HEK293 (cell line): Measurements from ENCODE around the gene PLCXD1.
A peak's percentile ranks its signal among the peaks of the same experiment; 100 is the strongest.

Source experiments
- CTCF ChIA-PET: fragments of 350-600 bp; formaldehyde crosslinking; extraction: SDS; loops from one replicate; lab custom pipeline; 2021; ENCODE audit warnings: antibody characterized with exemption; lab: Yijun Ruan, JAX
- POLR2A ChIA-PET: fragments of 300-600 bp; formaldehyde crosslinking; extraction: SDS; loops from one replicate; lab custom pipeline; 2020; ENCODE audit warnings: antibody characterized with exemption, inconsistent platforms; lab: Yijun Ruan, JAX
- H3K27ac ChIP-seq: fragments of 200-500 bp; sonication (Bioruptor generic); 2 replicates; pipeline ENCODE4 v1.5.1; 2014; ENCODE audit warnings: low read depth, low read length, control low read depth, inconsistent platforms; ENCODE audit errors: extremely low read depth
- H3K36me3 ChIP-seq, 2 experiments: fragments of 200-500 bp in 1 of 2; sonication (Bioruptor generic) in 1 of 2; 1 replicate in 1 of 2; 2 replicates in 1 of 2; pipeline ENCODE4 v1.5.1; 2014 to 2017; ENCODE audit warnings: inconsistent platforms in 2 of 2, low read length in 2 of 2; ENCODE audit not compliant: control insufficient read depth in 2 of 2, insufficient read depth in 1 of 2
- H3K4me1 ChIP-seq: fragments of 200-500 bp; sonication (Bioruptor generic); 2 replicates; pipeline ENCODE4 v1.5.1; 2014; ENCODE audit warnings: mild to moderate bottlenecking, low read length, inconsistent platforms; ENCODE audit not compliant: control insufficient read depth, insufficient read depth
- H3K4me3 ChIP-seq: 2 replicates; pipeline ENCODE4 v1.5.1; 2011; ENCODE audit warnings: low read depth, mild to moderate bottlenecking, control low read depth, low read length, moderate library complexity
- H3K9me3 ChIP-seq: fragments of 200-500 bp; sonication (Bioruptor generic); 2 replicates; pipeline ENCODE4 v1.5.1; 2014; ENCODE audit warnings: low read depth, low read length, inconsistent platforms; ENCODE audit not compliant: control insufficient read depth, insufficient read depth
- AEBP2 ChIP-seq: fragments of 450-650 bp; formaldehyde crosslinking; IDR thresholded peaks from 2 replicates; pipeline ENCODE4 v1.5.1; 2016; ENCODE audit warnings: missing biosample characterization, missing genetic modification characterization, borderline replicate concordance
- BCL6B ChIP-seq: fragments of 450-650 bp; formaldehyde crosslinking; IDR thresholded peaks from 2 replicates; pipeline ENCODE4 v1.5.1; 2017; ENCODE audit warnings: missing biosample characterization, missing genetic modification characterization
- EGR2 ChIP-seq: fragments of 450-650 bp; formaldehyde crosslinking; IDR thresholded peaks from 2 replicates; pipeline ENCODE4 v1.5.1; 2016; ENCODE audit warnings: low read depth, missing biosample characterization, missing genetic modification characterization
- KLF10 ChIP-seq: fragments of 450-650 bp; IDR thresholded peaks from 2 replicates; pipeline ENCODE4 v1.5.1; 2018; ENCODE audit warnings: missing biosample characterization, mild to moderate bottlenecking, missing genetic modification characterization
- KLF17 ChIP-seq: fragments of 450-650 bp; formaldehyde crosslinking; IDR thresholded peaks from 2 replicates; pipeline ENCODE4 v1.5.1; 2016; ENCODE audit warnings: missing biosample characterization, missing genetic modification characterization
- KLF9 ChIP-seq: fragments of 450-650 bp; formaldehyde crosslinking; IDR thresholded peaks from 2 replicates; pipeline ENCODE4 v1.5.1; 2016; ENCODE audit warnings: missing biosample characterization, missing genetic modification characterization, low read depth
- OVOL3 ChIP-seq: fragments of 450-650 bp; formaldehyde crosslinking; IDR thresholded peaks from 2 replicates; pipeline ENCODE4 v1.5.1; 2016; ENCODE audit warnings: missing biosample characterization, missing genetic modification characterization
- PRDM1 ChIP-seq: fragments of 450-650 bp; formaldehyde crosslinking; IDR thresholded peaks from 2 replicates; pipeline ENCODE4; 2016; ENCODE audit warnings: missing biosample characterization, missing genetic modification characterization
- PRDM2 ChIP-seq: fragments of 450-650 bp; formaldehyde crosslinking; IDR thresholded peaks from 2 replicates; pipeline ENCODE4 v1.5.1; 2016; ENCODE audit warnings: missing biosample characterization, missing genetic modification characterization, borderline replicate concordance
- PRDM4 ChIP-seq: fragments of 450-650 bp; formaldehyde crosslinking; IDR thresholded peaks from 2 replicates; pipeline ENCODE4 v1.5.1; 2017; ENCODE audit warnings: missing biosample characterization, missing genetic modification characterization
- ZNF114 ChIP-seq: fragments of 450-650 bp; formaldehyde crosslinking; IDR thresholded peaks from 2 replicates; pipeline ENCODE4 v1.5.0; 2017; ENCODE audit warnings: missing biosample characterization, missing genetic modification characterization
- ZNF140 ChIP-seq: fragments of 450-650 bp; formaldehyde crosslinking; IDR thresholded peaks from 2 replicates; pipeline ENCODE4 v1.5.1; 2016; ENCODE audit warnings: missing biosample characterization, missing genetic modification characterization
- ZNF223 ChIP-seq: fragments of 450-650 bp; formaldehyde crosslinking; IDR thresholded peaks from 2 replicates; pipeline ENCODE4 v1.5.1; 2016; ENCODE audit warnings: missing biosample characterization, missing genetic modification characterization
- ZNF266 ChIP-seq: fragments of 450-650 bp; formaldehyde crosslinking; IDR thresholded peaks from 2 replicates; pipeline ENCODE4 v1.5.1; 2016; ENCODE audit warnings: missing biosample characterization, missing genetic modification characterization, low read depth
- ZNF362 ChIP-seq: fragments of 450-650 bp; formaldehyde crosslinking; IDR thresholded peaks from 2 replicates; pipeline ENCODE4 v1.5.1; 2016; ENCODE audit warnings: missing biosample characterization, missing genetic modification characterization
- ZNF571 ChIP-seq: fragments of 450-650 bp; formaldehyde crosslinking; IDR thresholded peaks from 2 replicates; pipeline ENCODE4 v1.5.0; 2017; ENCODE audit warnings: missing biosample characterization, missing genetic modification characterization
- ZNF621 ChIP-seq: fragments of 450-650 bp; formaldehyde crosslinking; IDR thresholded peaks from 2 replicates; pipeline ENCODE4 v1.5.1; 2017; ENCODE audit warnings: missing biosample characterization, missing genetic modification characterization
- TF ChIP-seq, protein P1 (sequence below): fragments of 450-650 bp; formaldehyde crosslinking; IDR thresholded peaks from 2 replicates; pipeline ENCODE4 v1.5.0; 2017; ENCODE audit warnings: missing biosample characterization, missing genetic modification characterization, borderline replicate concordance

The PLCXD1 gene, protein sequence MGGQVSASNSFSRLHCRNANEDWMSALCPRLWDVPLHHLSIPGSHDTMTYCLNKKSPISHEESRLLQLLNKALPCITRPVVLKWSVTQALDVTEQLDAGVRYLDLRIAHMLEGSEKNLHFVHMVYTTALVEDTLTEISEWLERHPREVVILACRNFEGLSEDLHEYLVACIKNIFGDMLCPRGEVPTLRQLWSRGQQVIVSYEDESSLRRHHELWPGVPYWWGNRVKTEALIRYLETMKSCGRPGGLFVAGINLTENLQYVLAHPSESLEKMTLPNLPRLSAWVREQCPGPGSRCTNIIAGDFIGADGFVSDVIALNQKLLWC

GRCh38 chrX:281166-281999 is at the start of gene PLCXD1:
PLCXD1 (plus strand) TSS chrX:281381; CDS start chrX:284188, 2,807 bp downstream.
- Histone ChIP-seq H3K27ac (peak within 1 kb of the TSS; percentile 86), H3K4me1 (no peaks in the 10 kb centered on the region; the same call in 1 of the 2 replicates), H3K36me3 (peaks cover 21 to 25% of the 10 kb centered on the region in 2 experiments), H3K4me3 (no peak within 1 kb of the TSS), H3K9me3 (no peaks in the 10 kb centered on the region)
- ChIA-PET CTCF (no interaction called here), POLR2A (no interaction called here)
- TF ChIP-seq PRDM4 (tag by site-specific recombination) (no peak), ZNF571 (tag by site-specific recombination) (no peak), ZNF266 (tag by site-specific recombination) (no peak), AEBP2 (no peak), EGR2 (tag by site-specific recombination) (no peak), ZNF223 (no peak), KLF9 (tag by site-specific recombination) (no peak), KLF10 (tag by site-specific recombination) (no peak), BCL6B (tag by site-specific recombination) (no peak), OVOL3 (tag by site-specific recombination) (no peak), KLF17 (tag by site-specific recombination) (no peak), ZNF362 (no peak), PRDM2 (tag by site-specific recombination) (no peak), ZNF140 (tag by site-specific recombination) (no peak), ZNF114 (tag by site-specific recombination) (no peak), PRDM1 (tag by site-specific recombination) (no peak), ZNF621 (no peak)
- TF ChIP-seq, protein P1, sequence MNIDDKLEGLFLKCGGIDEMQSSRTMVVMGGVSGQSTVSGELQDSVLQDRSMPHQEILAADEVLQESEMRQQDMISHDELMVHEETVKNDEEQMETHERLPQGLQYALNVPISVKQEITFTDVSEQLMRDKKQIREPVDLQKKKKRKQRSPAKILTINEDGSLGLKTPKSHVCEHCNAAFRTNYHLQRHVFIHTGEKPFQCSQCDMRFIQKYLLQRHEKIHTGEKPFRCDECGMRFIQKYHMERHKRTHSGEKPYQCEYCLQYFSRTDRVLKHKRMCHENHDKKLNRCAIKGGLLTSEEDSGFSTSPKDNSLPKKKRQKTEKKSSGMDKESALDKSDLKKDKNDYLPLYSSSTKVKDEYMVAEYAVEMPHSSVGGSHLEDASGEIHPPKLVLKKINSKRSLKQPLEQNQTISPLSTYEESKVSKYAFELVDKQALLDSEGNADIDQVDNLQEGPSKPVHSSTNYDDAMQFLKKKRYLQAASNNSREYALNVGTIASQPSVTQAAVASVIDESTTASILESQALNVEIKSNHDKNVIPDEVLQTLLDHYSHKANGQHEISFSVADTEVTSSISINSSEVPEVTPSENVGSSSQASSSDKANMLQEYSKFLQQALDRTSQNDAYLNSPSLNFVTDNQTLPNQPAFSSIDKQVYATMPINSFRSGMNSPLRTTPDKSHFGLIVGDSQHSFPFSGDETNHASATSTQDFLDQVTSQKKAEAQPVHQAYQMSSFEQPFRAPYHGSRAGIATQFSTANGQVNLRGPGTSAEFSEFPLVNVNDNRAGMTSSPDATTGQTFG (tag by site-specific recombination), result no peak
